A673 (cell line): ENCODE measurements around the gene GABRG3. TPM values are rescaled to one million over a fixed set of nuclear protein-coding genes. Genes with fewer than 3 reads are reported as not detected.
A peak's percentile ranks its signal among the peaks of the same experiment; 100 is the strongest.

Experiments used
- BruUV-seq: library from RNA; stranded (reverse); fragments of 400-500 nt; replicated peaks from 2 replicates; lab custom pipeline; 2021; lab: Mats Ljungman, UMichigan
- CTCF ChIA-PET: fragments of 300-600 bp; sonication (Branson Sonifier 250); formaldehyde crosslinking; loops from one replicate; lab custom pipeline; 2022; ENCODE audit warnings: antibody characterized with exemption; lab: Charles Lee
- POLR2A ChIA-PET: fragments of 300-600 bp; sonication (Branson Sonifier 250); formaldehyde crosslinking; loops from one replicate; lab custom pipeline; 2022; ENCODE audit warnings: antibody characterized with exemption; ENCODE audit not compliant: low non-redundant PET; lab: Charles Lee
- DNase-seq: peaks from one replicate; pipeline ENCODE4 v3.0.0-alpha.2; 2015; ENCODE audit warnings: low spot score
- H3K27ac ChIP-seq: fragments of 200-600 bp; sonication (generic); 2 replicates; pipeline ENCODE4 v1.5.1; 2016; ENCODE audit warnings: mixed run types, low read depth, mild to moderate bottlenecking, mixed read lengths, antibody characterized with exemption, low read length; ENCODE audit not compliant: poor library complexity, severe bottlenecking
- H3K27me3 ChIP-seq: fragments of 200-600 bp; sonication (generic); replicated peaks from 2 replicates; pipeline ENCODE4 v1.6.1; 2017; ENCODE audit warnings: mixed run types, low read depth, mild to moderate bottlenecking, mixed read lengths, antibody characterized with exemption, low read length; ENCODE audit not compliant: insufficient read depth, poor library complexity
- H3K36me3 ChIP-seq: fragments of 200-600 bp; sonication (generic); 2 replicates; pipeline ENCODE4 v1.6.1; 2016; ENCODE audit warnings: mixed run types, mild to moderate bottlenecking, mixed read lengths, antibody characterized with exemption, low read length; ENCODE audit not compliant: insufficient read depth, poor library complexity, severe bottlenecking
- H3K4me1 ChIP-seq: fragments of 200-600 bp; sonication (generic); 2 replicates; pipeline ENCODE4 v1.6.1; 2017; ENCODE audit warnings: mixed run types, mild to moderate bottlenecking, mixed read lengths, antibody characterized with exemption, low read length; ENCODE audit not compliant: insufficient read depth, poor library complexity, severe bottlenecking
- H3K4me3 ChIP-seq: fragments of 200-600 bp; sonication (generic); 2 replicates; pipeline ENCODE4 v1.5.1; 2016; ENCODE audit warnings: low read depth, mixed run types, mild to moderate bottlenecking, mixed read lengths, low read length; ENCODE audit not compliant: poor library complexity, severe bottlenecking
- H3K9me3 ChIP-seq: fragments of 200-600 bp; sonication (generic); 2 replicates; pipeline ENCODE4 v1.6.1; 2016; ENCODE audit warnings: mixed run types, low read depth, mild to moderate bottlenecking, mixed read lengths, antibody characterized with exemption, low read length; ENCODE audit not compliant: poor library complexity, severe bottlenecking
- CTCF ChIP-seq: fragments of 300-800, 200-600 bp; sonication (generic); conservative IDR thresholded peaks from 2 replicates; pipeline ENCODE4 v1.5.1; 2017; ENCODE audit warnings: low read depth, mild to moderate bottlenecking, antibody characterized with exemption, low read length, moderate library complexity, mixed read lengths
- EZH2 ChIP-seq: fragments of 200-600 bp; sonication (generic); IDR thresholded peaks from 2 replicates; pipeline ENCODE4 v1.6.1; 2017; ENCODE audit warnings: borderline replicate concordance, low read depth, mild to moderate bottlenecking, mixed read lengths, antibody characterized with exemption, low read length; ENCODE audit not compliant: poor library complexity, severe bottlenecking
- intact Hi-C: fragments of 100-400 bp; cut with micrococcal nuclease; formaldehyde crosslinking; loops from one replicate; pipeline ENCODE4 v1.10.0; 2022; ENCODE audit not compliant: unreplicated experiment
- total RNA-seq: library from RNA; stranded (reverse); gene quantifications from 2 replicates; pipeline ENCODE4 v1.2.3, GENCODE V29; 2021

The GABRG3 gene
- total RNA-seq, 1 experiment from 2014 or later: not detected

DNA sequence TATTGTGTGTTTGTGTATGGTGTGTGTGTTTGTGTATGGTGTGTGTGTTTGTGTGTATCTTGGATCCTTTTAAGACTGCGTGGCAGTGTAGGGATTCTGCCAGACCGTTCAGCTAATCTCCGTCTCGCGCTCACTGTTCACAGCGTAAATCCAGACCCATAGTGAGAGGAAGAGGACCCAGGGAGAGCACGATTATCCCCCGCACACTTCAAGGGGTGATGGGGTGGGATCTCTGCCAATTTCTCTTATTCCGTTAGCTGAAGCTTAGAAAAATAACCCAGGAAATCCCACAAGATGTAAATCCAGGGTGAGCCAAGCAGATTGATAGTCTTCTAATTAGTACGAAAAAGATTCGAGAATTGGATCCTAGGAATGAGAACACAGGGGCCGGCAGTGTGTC is 381.2 kb downstream of the GABRG3 start:
- Histone ChIP-seq H3K36me3 (no peaks in the 10 kb centered on the region), H3K9me3 (peaks cover 44% of the 10 kb centered on the region), H3K4me1 (no peaks in the 10 kb centered on the region), H3K27ac (no peak overlapping the region), H3K4me3 (no peak overlapping the region), H3K27me3 (no peaks in the 10 kb centered on the region)
- CTCF ChIA-PET: no interaction called here
- POLR2A ChIA-PET: no interaction called here
- intact Hi-C loops: no loop called here
- DNase-seq: no peak
- BruUV-seq: no TSS peak
- no peak for TF ChIP-seq EZH2
- no peak for TF ChIP-seq CTCF

DNA sequence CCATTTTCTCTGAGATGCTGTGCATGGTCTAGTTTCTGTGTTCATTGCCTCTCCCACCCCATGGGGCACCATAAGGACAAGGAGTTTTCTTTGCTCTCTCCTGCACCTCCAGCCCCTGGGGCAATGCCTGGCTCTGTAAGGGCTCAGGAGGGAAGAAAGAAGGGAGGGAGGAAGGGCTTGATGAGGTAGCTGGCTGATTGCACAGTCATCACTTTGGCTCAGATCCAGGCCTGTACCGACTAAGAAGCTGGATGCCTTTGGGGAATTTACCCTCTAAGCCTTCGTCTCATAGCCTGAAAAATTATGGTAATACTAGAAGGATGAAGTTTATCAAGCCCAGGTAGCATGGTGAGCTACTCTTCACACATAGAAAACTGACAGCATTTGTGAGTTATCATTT is 382.9 kb downstream of the GABRG3 start:
- Histone ChIP-seq H3K27me3 (no peaks in the 10 kb centered on the region), H3K9me3 (peaks cover 46% of the 10 kb centered on the region), H3K4me1 (no peaks in the 10 kb centered on the region), H3K36me3 (no peaks in the 10 kb centered on the region), H3K27ac (no peak overlapping the region), H3K4me3 (no peak overlapping the region)
- BruUV-seq: no TSS peak
- ChIA-PET POLR2A (no interaction called here), CTCF (no interaction called here)
- TF ChIP-seq CTCF: no peak
- no peak for TF ChIP-seq EZH2
- intact Hi-C loops: no loop called here
- no peak for DNase-seq

DNA sequence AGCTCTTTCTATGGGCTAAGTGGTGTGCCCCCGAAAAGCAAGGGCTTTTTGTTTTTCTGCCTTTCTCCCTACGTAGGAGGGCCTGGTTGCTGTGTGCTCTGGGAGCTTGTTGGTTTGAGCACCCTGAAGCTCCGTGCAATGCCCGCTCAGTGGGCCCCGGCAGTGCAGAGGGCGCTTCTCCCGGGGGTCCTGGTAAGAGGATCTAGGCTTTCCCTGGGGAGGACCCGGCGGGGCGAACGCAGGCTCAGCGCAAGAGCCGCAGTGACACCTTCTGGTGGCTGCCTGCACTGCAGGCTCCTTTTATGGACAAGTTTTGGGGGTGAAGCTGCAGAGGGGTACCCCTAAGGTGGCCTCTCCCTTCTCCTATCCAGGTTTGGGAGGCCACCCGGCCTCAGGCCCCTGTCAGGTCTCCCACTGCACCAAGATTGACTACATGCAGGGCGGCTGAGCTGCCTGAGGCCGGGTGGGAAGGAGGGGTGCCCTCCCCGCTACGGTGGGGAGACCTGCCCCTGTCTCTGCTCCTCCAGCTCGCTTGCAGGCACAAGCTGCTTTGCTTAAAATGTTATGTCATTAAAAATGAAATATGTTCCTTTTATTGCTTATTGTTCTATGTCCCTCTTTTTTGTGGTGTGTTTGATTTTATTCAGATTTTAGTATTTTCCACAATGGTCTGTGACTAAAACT is 387.9 kb downstream of the GABRG3 start:
- no peak overlapping the region for H3K4me3 ChIP-seq
- intact Hi-C loops: no loop called here
- H3K27ac ChIP-seq: no peak overlapping the region
- peak; percentile 1 for DNase-seq
- POLR2A ChIA-PET: no interaction called here
- H3K36me3 ChIP-seq: no peaks in the 10 kb centered on the region
- no peaks in the 10 kb centered on the region for H3K27me3 ChIP-seq
- H3K4me1 ChIP-seq: no peaks in the 10 kb centered on the region
- peaks cover 52% of the 10 kb centered on the region for H3K9me3 ChIP-seq
- CTCF ChIA-PET: no interaction called here
- peak; percentile 42; the same call in 1 of the 2 replicates for TF ChIP-seq CTCF
- no peak for TF ChIP-seq EZH2
- BruUV-seq: no TSS peak
